GM19452 (cell line): ENCODE measurements around the gene MFSD6.
"Not testable (repeated sequence)": the region's sequence is repeated elsewhere in the genome, so short reads cannot be mapped to it uniquely, and the experiment has no call there.

Source experiments
- ATAC-seq: cut with Tn5 transposase; IDR thresholded peaks from one replicate; pipeline ENCODE4 v1.9.1; 2021; ENCODE audit not compliant: unreplicated experiment

MFSD6 gene

DNA sequence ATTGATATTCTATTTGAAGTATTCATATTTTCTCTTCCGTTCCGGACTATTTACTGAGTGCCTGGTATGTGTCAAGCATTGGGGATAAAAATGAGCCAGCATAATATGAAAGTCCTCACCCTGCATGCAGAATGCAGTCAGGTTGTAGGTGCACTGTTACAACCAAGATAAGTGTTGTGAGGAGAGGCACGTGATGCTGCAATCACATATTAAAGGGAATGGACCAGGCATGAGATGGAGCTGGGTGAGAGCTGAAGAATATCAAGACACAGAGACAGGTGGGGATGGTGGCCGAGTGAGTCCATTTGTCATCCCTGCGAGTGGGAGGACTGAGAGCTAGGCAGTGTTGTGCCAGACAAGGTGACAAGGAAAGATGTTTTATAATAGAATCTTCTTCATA, 52.3 kb downstream of the MFSD6 start:
- ATAC-seq, result no peak

DNA sequence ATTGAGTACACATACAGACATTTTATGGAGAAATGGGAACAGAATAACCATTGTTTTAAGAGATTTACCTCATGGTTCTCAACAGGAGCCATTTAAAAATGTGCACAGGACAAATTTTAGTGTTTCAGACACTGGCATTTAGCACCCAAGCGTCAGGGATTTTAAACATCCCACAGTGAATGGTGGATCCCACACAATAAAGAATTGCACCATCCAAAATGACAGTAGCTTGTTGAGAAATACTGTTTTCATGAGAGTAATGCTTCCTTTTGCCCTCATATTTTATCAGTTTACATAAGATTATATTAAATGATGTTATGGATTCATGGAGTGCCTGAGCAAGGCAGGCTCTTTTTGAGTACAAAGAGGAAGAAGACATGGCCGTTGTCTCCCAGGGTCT, 54.0 kb downstream of the MFSD6 start:
- ATAC-seq, result no peak

DNA sequence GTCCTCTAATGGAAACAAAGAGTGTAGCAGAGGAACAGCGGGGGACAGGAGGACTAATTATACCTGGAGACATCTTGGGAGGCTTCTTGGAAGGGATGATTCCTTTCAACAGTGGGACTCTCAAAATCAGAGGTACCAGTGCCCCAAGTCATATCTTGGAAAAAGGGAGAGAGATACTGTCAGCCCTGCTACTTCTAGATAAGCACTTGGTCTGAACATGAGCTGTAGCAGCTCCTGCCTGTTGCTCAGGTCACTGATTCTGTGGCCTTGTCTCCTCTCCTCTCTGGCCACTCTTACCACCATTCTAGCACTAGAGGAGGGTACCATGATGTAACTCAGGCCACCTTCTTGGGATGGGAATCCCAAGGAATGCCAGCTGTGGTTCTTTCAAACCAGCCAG, 54.5 kb downstream of the MFSD6 start:
- no peak for ATAC-seq

DNA sequence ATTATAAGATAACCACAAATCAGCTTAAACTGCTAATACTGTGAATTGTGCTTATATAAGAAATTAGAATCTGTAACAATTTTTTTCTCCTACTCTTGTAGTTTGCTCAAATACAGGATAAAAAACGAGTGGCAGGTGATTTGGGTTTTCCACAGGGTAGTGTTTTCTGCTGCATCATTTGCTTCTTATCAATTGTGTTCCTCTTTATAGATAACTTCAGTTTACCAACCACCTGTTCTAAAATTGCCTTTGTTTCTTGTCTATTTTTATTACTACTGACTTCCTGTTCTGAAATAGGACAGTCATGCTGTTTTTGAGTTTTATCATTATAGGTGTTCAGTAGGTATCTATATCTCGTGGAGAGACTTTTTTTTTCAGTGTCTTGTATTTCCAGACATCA, 56.9 kb downstream of the MFSD6 start:
- ATAC-seq, result peak; percentile 36

DNA sequence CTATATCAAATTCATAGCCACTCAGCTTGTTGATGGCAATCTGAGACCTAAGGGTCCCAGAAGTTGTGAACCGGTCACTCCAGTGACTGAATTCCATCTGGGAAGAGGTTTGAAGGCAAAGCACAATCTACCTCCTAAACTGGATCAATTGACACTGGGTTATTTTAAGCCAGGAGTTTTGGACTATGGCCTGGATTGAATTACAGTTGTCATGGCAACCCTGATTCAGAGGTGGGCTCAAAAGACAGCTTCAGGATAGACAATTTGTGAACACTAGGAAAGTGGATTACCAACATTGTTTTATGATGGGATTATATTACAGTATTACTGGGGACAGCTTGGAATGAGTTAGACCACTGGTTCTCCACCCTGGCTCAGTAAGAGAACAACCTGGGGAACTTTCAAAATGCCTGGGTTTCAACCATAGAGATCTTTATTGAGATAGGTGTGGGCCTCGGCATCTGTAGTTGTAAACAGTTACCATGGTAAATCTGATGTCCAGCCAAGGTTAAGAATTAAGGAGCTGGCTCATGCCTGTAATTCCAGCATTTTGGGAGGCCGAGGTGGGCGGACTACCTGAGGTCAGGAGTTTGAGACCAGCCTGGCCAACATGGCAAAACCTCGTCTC, 58.8 kb downstream of the MFSD6 start:
- no peak for ATAC-seq

DNA sequence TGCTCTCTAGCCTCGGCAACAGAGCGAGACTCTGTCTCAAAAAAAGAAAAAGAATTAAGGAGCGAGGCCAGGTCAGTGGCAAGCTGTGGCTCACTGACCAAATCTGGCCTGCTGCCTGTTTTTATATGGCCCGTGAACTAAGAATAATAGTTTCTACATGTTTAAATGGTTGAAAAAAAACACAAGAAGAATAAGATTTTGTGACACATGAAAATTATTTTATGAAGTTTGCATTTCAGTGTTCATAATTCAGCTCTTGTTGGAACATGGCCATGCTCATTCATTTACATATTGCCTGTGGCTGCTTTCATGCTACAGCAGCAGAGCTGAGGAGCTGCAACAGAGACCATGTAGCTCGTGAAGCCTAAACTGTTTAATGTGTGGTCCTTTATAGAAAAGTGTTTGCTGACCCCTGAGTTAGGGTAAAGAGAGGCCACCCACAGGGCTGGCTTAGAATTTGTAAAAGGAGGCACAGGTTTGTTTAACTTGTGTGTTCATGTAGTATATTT, 59.5 kb downstream of the MFSD6 start:
- no peak for ATAC-seq

DNA sequence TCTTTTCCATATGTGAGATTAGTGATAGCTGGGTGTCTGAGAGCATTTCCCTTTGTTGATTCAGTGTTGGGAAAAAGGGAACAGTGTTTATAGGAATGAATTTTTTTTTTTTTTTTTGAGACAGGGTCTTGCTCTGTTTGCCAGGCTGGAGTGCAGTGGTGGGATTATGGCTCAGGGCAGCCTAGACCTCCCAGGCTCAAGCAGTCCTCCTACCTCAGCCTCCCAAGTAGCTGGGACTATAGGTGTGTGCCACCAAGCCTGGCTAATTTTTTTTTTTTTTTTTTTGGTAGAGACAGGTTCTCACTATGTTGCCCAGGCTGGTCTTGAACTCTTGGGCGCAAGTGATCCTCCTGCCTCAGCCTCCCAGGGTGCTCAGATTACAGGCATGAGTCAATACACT, 60.2 kb downstream of the MFSD6 start:
- ATAC-seq, result not testable (repeated sequence)

- ATAC-seq, result peak; percentile 73
These were observed 60.8 kb downstream of the MFSD6 start for GRCh38 chr2:190468814-190469569.

GRCh38 chr2:190469771-190470170, 61.6 kb downstream of the MFSD6 start:
- no peak for ATAC-seq

GRCh38 chr2:190470256-190470826, 62.2 kb downstream of the MFSD6 start:
- no peak for ATAC-seq

GRCh38 chr2:190477661-190478454, 69.7 kb downstream of the MFSD6 start:
- ATAC-seq, result no peak

GRCh38 chr2:190478572-190479195, 70.5 kb downstream of the MFSD6 start:
- ATAC-seq, result no peak

DNA sequence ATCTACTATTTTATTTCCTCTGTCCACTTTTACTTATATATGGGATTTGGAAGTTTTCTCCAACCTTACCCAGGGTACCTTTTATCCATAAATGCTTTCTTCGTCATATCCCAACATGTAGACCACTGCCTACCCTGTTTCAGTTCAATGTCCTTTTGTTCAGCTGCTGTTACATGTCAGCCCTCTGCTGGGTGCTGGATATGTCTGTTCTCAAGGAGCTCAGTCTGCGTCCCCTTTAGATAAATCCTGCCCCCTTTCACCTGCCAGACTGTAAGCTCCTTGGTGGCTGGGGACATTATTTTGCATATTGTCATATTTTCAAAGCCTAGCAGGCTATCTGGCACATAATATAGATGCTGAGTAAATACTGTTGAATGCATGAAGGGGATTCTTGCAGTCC, 73.2 kb downstream of the MFSD6 start:
- no peak for ATAC-seq

DNA sequence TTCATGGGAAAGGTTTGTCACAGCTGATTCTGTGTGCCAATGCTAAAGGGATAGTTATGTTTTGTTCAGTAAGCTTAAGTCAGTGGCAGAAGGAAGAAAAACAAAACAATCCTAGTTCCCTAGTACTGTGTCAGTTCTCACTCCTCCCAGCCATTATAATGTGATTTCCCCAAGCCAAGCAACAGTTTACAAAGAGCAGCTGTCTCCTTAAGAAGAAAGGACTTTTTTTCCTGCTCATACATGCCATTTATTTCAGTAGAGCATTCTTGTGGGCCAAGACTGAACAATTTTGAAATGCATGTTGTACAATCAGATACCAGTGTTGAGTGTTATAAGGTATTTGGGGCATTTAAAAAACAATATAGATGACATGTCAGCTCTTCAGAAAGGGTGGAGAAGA, 74.3 kb downstream of the MFSD6 start:
- no peak for ATAC-seq

DNA sequence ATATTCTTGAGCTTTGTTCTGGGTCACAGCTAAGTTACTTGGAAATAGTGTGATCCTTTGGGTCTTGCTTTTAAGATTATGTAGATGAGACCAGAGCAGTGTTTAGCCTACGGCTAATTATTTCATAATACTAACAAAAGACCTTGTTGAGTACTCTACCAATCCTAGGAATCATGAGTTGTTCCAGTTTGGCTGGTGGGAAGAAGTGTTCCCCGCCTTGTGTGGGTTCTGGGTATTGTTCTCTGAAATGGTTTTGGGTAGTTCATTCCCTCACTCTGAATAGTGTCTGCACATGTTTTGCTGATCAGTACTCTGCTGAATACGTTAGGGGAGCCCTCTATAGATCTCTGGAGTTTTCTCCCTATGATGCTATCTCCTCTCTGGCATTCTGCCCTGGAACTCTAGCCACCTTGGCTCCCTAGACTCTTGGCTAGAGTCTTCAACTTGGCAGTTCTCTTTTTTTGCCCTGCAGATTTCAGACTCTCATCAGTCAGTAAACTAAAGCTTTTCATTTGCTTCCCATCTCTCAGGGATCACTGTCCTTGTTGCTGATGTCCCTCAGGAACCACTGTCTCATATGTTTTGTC, 78.0 kb downstream of the MFSD6 start:
- no peak for ATAC-seq

GRCh38 chr2:190488516-190489233, 80.5 kb downstream of the MFSD6 start:
- no peak for ATAC-seq

- ATAC-seq, result no peak
These were observed 81.3 kb downstream of the MFSD6 start for GRCh38 chr2:190489475-190489874.

DNA sequence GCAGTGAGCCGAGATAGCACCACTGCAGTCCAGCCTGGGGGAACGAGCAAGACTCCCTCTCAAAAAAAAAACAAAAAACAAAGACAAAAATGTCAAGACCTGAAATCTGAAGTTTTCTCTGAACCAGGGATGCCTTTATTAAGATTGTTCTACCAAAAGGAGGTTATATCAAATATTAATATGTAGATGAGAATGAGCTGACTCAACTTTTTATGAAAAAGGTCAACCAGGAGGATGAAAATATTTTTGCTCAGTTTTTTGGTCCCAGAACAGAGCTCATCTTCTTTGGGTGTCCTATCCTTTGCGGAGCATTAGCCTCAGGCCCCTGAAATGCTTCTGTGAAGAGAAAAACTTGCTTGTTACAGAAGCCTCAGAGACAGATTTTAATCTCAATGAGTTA, 82.3 kb downstream of the MFSD6 start:
- no peak for ATAC-seq

- no peak for ATAC-seq
These were observed 84.9 kb downstream of the MFSD6 start for GRCh38 chr2:190493095-190493494.
